SK-N-SH treated with all-trans-retinoic acid at 6 μM for 48 hours (cell line): ENCODE results near the gene SLC1A7.

ENCODE experiments used
- ATAC-seq: fragments of 200-7000 bp; cut with Tn5 transposase; 3 replicates; pipeline ENCODE4 v1.9.1; 2020; ENCODE audit warnings: mild to moderate bottlenecking, moderate library complexity
- ARNTL ChIP-seq: fragments of 450-650 bp; formaldehyde crosslinking; IDR thresholded peaks from 2 replicates; pipeline ENCODE4 v1.5.0; 2020; ENCODE audit warnings: low read depth, mild to moderate bottlenecking, moderate library complexity, borderline replicate concordance
- BACH2 ChIP-seq: fragments of 250-450 bp; sonication (Bioruptor Pico); IDR thresholded peaks from 2 replicates; pipeline ENCODE4 v1.9.0; 2021; ENCODE audit warnings: mild to moderate bottlenecking, borderline replicate concordance
- CREB5 ChIP-seq: fragments of 250-450 bp; sonication (Bioruptor Pico); IDR thresholded peaks from 2 replicates; pipeline ENCODE4 v1.5.1; 2020; ENCODE audit warnings: low read depth, mild to moderate bottlenecking, moderate library complexity
- CSDC2 ChIP-seq: fragments of 250-450 bp; sonication (Bioruptor Pico); IDR thresholded peaks from 2 replicates; pipeline ENCODE4 v1.5.0; 2020; ENCODE audit warnings: mild to moderate bottlenecking, moderate library complexity
- CSRNP3 ChIP-seq: fragments of 250-450 bp; sonication (Bioruptor Pico); IDR thresholded peaks from 2 replicates; pipeline ENCODE4 v1.5.1; 2021; ENCODE audit warnings: mild to moderate bottlenecking, moderate library complexity
- ESRRG ChIP-seq: fragments of 250-450 bp; sonication (Bioruptor Pico); IDR thresholded peaks from 2 replicates; pipeline ENCODE4 v1.6.1; 2021; ENCODE audit warnings: mild to moderate bottlenecking
- GLIS3 ChIP-seq: fragments of 250-450 bp; sonication (Bioruptor Pico); IDR thresholded peaks from 2 replicates; pipeline ENCODE4 v1.5.0; 2020; ENCODE audit warnings: mild to moderate bottlenecking, moderate library complexity
- ISL1 ChIP-seq: fragments of 250-450 bp; sonication (Bioruptor Pico); IDR thresholded peaks from 2 replicates; pipeline ENCODE4 v2.1.2; 2022; ENCODE audit warnings: mild to moderate bottlenecking, moderate library complexity
- OSR1 ChIP-seq: fragments of 250-450 bp; sonication (Bioruptor Pico); IDR thresholded peaks from 2 replicates; pipeline ENCODE4 v1.8.0; 2022; ENCODE audit warnings: moderate library complexity, mild to moderate bottlenecking, inconsistent platforms
- PATZ1 ChIP-seq: fragments of 250-450 bp; sonication (Bioruptor Pico); IDR thresholded peaks from 2 replicates; pipeline ENCODE4 v1.8.0; 2020; ENCODE audit warnings: mild to moderate bottlenecking, moderate library complexity, borderline replicate concordance
- POU6F1 ChIP-seq: fragments of 250-450 bp; sonication (Bioruptor Pico); IDR thresholded peaks from 2 replicates; pipeline ENCODE4 v1.8.0; 2021; ENCODE audit warnings: low read depth, mild to moderate bottlenecking, moderate library complexity, borderline replicate concordance
- PPARA ChIP-seq: fragments of 250-450 bp; sonication (Bioruptor Pico); IDR thresholded peaks from 2 replicates; pipeline ENCODE4 v1.5.0; 2020; ENCODE audit warnings: mild to moderate bottlenecking, borderline replicate concordance
- SNAI2 ChIP-seq: fragments of 250-450 bp; sonication (Bioruptor Pico); IDR thresholded peaks from 2 replicates; pipeline ENCODE4 v1.5.0; 2020; ENCODE audit warnings: mild to moderate bottlenecking, moderate library complexity
- TCF4 ChIP-seq: fragments of 250-450 bp; sonication (Bioruptor Pico); IDR thresholded peaks from 2 replicates; pipeline ENCODE4 v1.8.0; 2021; ENCODE audit warnings: mild to moderate bottlenecking, moderate library complexity, borderline replicate concordance
- TOX ChIP-seq: fragments of 250-450 bp; sonication (Bioruptor Pico); IDR thresholded peaks from 2 replicates; pipeline ENCODE4 v1.8.0; 2021; ENCODE audit warnings: mild to moderate bottlenecking, moderate library complexity, borderline replicate concordance
- TSHZ2 ChIP-seq: fragments of 250-450 bp; sonication (Bioruptor Pico); IDR thresholded peaks from 2 replicates; pipeline ENCODE4 v1.5.0; 2020; ENCODE audit warnings: mild to moderate bottlenecking, moderate library complexity
- ZC3H10 ChIP-seq: fragments of 250-450 bp; sonication (Bioruptor Pico); IDR thresholded peaks from 2 replicates; pipeline ENCODE4 v1.5.1; 2021; ENCODE audit warnings: mild to moderate bottlenecking, moderate library complexity
- ZFP3 ChIP-seq: fragments of 250-450 bp; sonication (Bioruptor Pico); IDR thresholded peaks from 2 replicates; pipeline ENCODE4 v1.5.0; 2020; ENCODE audit warnings: mild to moderate bottlenecking, moderate library complexity
- ZFP30 ChIP-seq: fragments of 450-650 bp; formaldehyde crosslinking; IDR thresholded peaks from 2 replicates; pipeline ENCODE4 v1.5.0; 2022; ENCODE audit warnings: mild to moderate bottlenecking, moderate library complexity
- ZNF565 ChIP-seq: fragments of 450-650 bp; formaldehyde crosslinking; conservative IDR thresholded peaks from 2 replicates; pipeline ENCODE4 v1.5.0; 2020; ENCODE audit warnings: low read depth, mild to moderate bottlenecking, moderate library complexity
- ZNF70 ChIP-seq: fragments of 450-650 bp; formaldehyde crosslinking; IDR thresholded peaks from 2 replicates; pipeline ENCODE4 v1.5.0; 2020; ENCODE audit warnings: mild to moderate bottlenecking, moderate library complexity
- ZNF8 ChIP-seq: fragments of 450-650 bp; formaldehyde crosslinking; IDR thresholded peaks from 2 replicates; pipeline ENCODE4 v1.5.0; 2020; ENCODE audit warnings: mild to moderate bottlenecking, moderate library complexity

SLC1A7 gene

GRCh38 chr1:53189061-53189460 is 46.6 kb upstream of the SLC1A7 start:
- ATAC-seq: no peak

GRCh38 chr1:53188099-53188498 is 45.7 kb upstream of the SLC1A7 start:
- ATAC-seq: no peak
- no peak for TF ChIP-seq ZC3H10 (CRISPR knock-in tag)
- TF ChIP-seq BACH2 (CRISPR knock-in tag): no peak
- no peak for TF ChIP-seq ZNF8 (CRISPR knock-in tag)
- TF ChIP-seq ZFP30 (CRISPR knock-in tag): no peak
- no peak for TF ChIP-seq ZFP3 (CRISPR knock-in tag)
- TF ChIP-seq GLIS3: no peak
- TF ChIP-seq OSR1 (CRISPR knock-in tag): no peak
- TF ChIP-seq SNAI2 (CRISPR knock-in tag): no peak
- TF ChIP-seq CSRNP3 (CRISPR knock-in tag): no peak
- TF ChIP-seq ZNF70 (CRISPR knock-in tag): no peak
- TF ChIP-seq CSDC2: no peak
- TF ChIP-seq TCF4 (CRISPR knock-in tag): no peak

More at GRCh38 chr1:53189061-53189460, 46.6 kb upstream of the SLC1A7 start:
- TF ChIP-seq CSDC2 (no peak), TOX (CRISPR knock-in tag) (no peak), CREB5 (no peak), ARNTL (CRISPR knock-in tag) (no peak), PPARA (CRISPR knock-in tag) (no peak), ZFP3 (CRISPR knock-in tag) (no peak), ZNF565 (CRISPR knock-in tag) (no peak), ZC3H10 (CRISPR knock-in tag) (no peak), ZFP30 (CRISPR knock-in tag) (no peak), OSR1 (CRISPR knock-in tag) (no peak), POU6F1 (no peak), GLIS3 (no peak), CSRNP3 (CRISPR knock-in tag) (no peak), ZNF8 (CRISPR knock-in tag) (no peak), TSHZ2 (CRISPR knock-in tag) (no peak), ZNF70 (CRISPR knock-in tag) (no peak), PATZ1 (CRISPR knock-in tag) (no peak), BACH2 (CRISPR knock-in tag) (no peak), ISL1 (no peak), ESRRG (CRISPR knock-in tag) (no peak)
